HCT116 (cell line): ENCODE measurements around the gene DEFB128. TPM values are rescaled to one million over a fixed set of nuclear protein-coding genes. Genes with fewer than 3 reads are reported as not detected.

ENCODE experiments used
- ATAC-seq: fragments of 200-7000 bp; cut with Tn5 transposase; 2 replicates; pipeline ENCODE4 v1.9.1; 2020; ENCODE audit warnings: mild to moderate bottlenecking, moderate library complexity
- BruUV-seq: library from RNA; stranded (reverse); fragments of 400-500 nt; replicated peaks from 2 replicates; lab custom pipeline; 2021; lab: Mats Ljungman, UMichigan
- CTCF ChIA-PET: fragments of 300-600 bp; sonication (Branson Sonifier 250); formaldehyde crosslinking; loops from one replicate; lab custom pipeline; 2021; ENCODE audit warnings: antibody characterized with exemption; lab: Charles Lee
- POLR2A ChIA-PET: fragments of 300-600, 350-600 bp; sonication (Branson Sonifier 250); formaldehyde crosslinking; loops from one replicate; lab custom pipeline; 2021; ENCODE audit warnings: antibody characterized with exemption; lab: Charles Lee
- RAD21 ChIA-PET, 2 experiments: fragments of 300-600 bp; sonication (Branson Sonifier 250); formaldehyde crosslinking; loops; one replicate each; lab custom pipeline; 2023; ENCODE audit warnings: low total read pairs in 2 of 2; ENCODE audit not compliant: uncharacterized antibody in 2 of 2, unreplicated experiment in 2 of 2, low non-redundant PET in 1 of 2; lab: Charles Lee
- DNase-seq: peaks from one replicate; pipeline ENCODE4 v3.0.0-alpha.2; 2010; ENCODE audit warnings: low read depth, low spot score
- H2AFZ ChIP-seq: fragments of 200-600 bp; shearing (Covaris generic), sonication (generic); 2 replicates; pipeline ENCODE4 v1.6.1; 2017; ENCODE audit warnings: low read depth, mixed run types, mixed read lengths, antibody characterized with exemption, low read length; ENCODE audit not compliant: poor library complexity, severe bottlenecking
- H3K27ac ChIP-seq: 2 replicates; pipeline ENCODE4 v1.5.1; 2012; ENCODE audit warnings: low read depth, low read length
- H3K27me3 ChIP-seq: fragments of 200-600 bp; sonication (generic); 2 replicates; pipeline ENCODE4 v1.6.1; 2016; ENCODE audit warnings: mixed run types, low read length, mixed read lengths; ENCODE audit not compliant: insufficient read depth
- H3K36me3 ChIP-seq, 2 experiments: fragments of 200-500 bp in 1 of 2; fragments of 200-600 bp in 1 of 2; sonication (Bioruptor generic) in 1 of 2; sonication (generic) in 1 of 2; 2 replicates each; pipeline versions ENCODE4 v1.5.1 to v1.6.1; 2014 to 2016; ENCODE audit warnings: low read length in 2 of 2, inconsistent platforms in 1 of 2, mixed read lengths in 1 of 2, mixed run types in 1 of 2; ENCODE audit not compliant: insufficient read depth in 2 of 2, control insufficient read depth in 1 of 2
- H3K4me1 ChIP-seq, 2 experiments: fragments of 200-600 bp in 1 of 2; sonication (generic) in 1 of 2; 2 replicates each; pipeline versions ENCODE4 v1.5.1 to v1.6.1; 2012 to 2017; ENCODE audit warnings: low read length in 2 of 2, inconsistent platforms in 1 of 2, mild to moderate bottlenecking in 1 of 2, mixed read lengths in 1 of 2, mixed run types in 1 of 2, moderate library complexity in 1 of 2; ENCODE audit not compliant: insufficient read depth in 2 of 2, control insufficient read depth in 1 of 2
- H3K4me2 ChIP-seq: fragments of 200-600 bp; sonication (generic); 2 replicates; pipeline ENCODE4 v1.6.1; 2017; ENCODE audit warnings: mixed run types, low read length, mixed read lengths
- H3K4me3 ChIP-seq, 2 experiments: fragments of 200-600 bp in 1 of 2; sonication (generic) in 1 of 2; replicated peaks in 1 of 2; 2 replicates each; pipeline ENCODE4 v1.5.1; 2011 to 2016; ENCODE audit warnings: low read length in 2 of 2, control low read depth in 1 of 2, low read depth in 1 of 2, mild to moderate bottlenecking in 1 of 2, mixed read lengths in 1 of 2, mixed run types in 1 of 2
- H3K79me2 ChIP-seq: fragments of 200-600 bp; sonication (generic); 2 replicates; pipeline ENCODE4 v1.6.1; 2017; ENCODE audit warnings: mild to moderate bottlenecking, mixed run types, low read length, moderate library complexity, mixed read lengths; ENCODE audit not compliant: insufficient read depth
- H3K9ac ChIP-seq: fragments of 200-600 bp; sonication (generic); 2 replicates; pipeline ENCODE4 v1.6.1; 2016; ENCODE audit warnings: low read length, mixed read lengths
- H3K9me2 ChIP-seq: fragments of 200-600 bp; sonication (generic), shearing (Covaris generic); 2 replicates; pipeline ENCODE4 v1.6.1; 2017; ENCODE audit warnings: mixed run types, mild to moderate bottlenecking, moderate library complexity; ENCODE audit not compliant: insufficient read depth
- H3K9me3 ChIP-seq, 2 experiments: fragments of 200-500 bp in 1 of 2; fragments of 200-600 bp in 1 of 2; sonication (Bioruptor generic) in 1 of 2; sonication (generic) in 1 of 2; 2 replicates each; pipeline ENCODE4 v1.6.1; 2014 to 2017; ENCODE audit warnings: low read length in 2 of 2, mixed read lengths in 2 of 2, inconsistent platforms in 1 of 2, low read depth in 1 of 2, mild to moderate bottlenecking in 1 of 2, mixed run types in 1 of 2, moderate library complexity in 1 of 2; ENCODE audit not compliant: control insufficient read depth in 1 of 2, insufficient read depth in 1 of 2
- H4K20me1 ChIP-seq: fragments of 200-600 bp; sonication (generic), shearing (Covaris generic); 2 replicates; pipeline ENCODE4 v1.6.1; 2017; ENCODE audit warnings: mixed run types, mild to moderate bottlenecking, moderate library complexity; ENCODE audit not compliant: insufficient read depth
- ATF3 ChIP-seq: IDR thresholded peaks from 2 replicates; pipeline ENCODE4 v1.6.1; 2012
- CBX3 ChIP-seq: IDR thresholded peaks from 2 replicates; pipeline ENCODE4 v1.6.1; 2012; ENCODE audit warnings: low read depth
- CEBPB ChIP-seq: IDR thresholded peaks from 2 replicates; pipeline ENCODE4 v1.6.1; 2012; ENCODE audit warnings: low read depth
- CTCF ChIP-seq, 3 experiments: fragments of 200-600 bp in 1 of 3; sonication (generic) in 1 of 3; IDR thresholded peaks in 2 of 3; conservative IDR thresholded peaks in 1 of 3; 2 replicates each; pipeline ENCODE4 v1.5.1; 2012 to 2017; ENCODE audit warnings: low read depth in 2 of 3, low read length in 2 of 3, antibody characterized with exemption in 1 of 3, borderline replicate concordance in 1 of 3, control low read depth in 1 of 3, mild to moderate bottlenecking in 1 of 3, mixed read lengths in 1 of 3, mixed run types in 1 of 3, moderate library complexity in 1 of 3; ENCODE audit not compliant: insufficient read depth in 1 of 3
- EGR1 ChIP-seq: IDR thresholded peaks from 2 replicates; pipeline ENCODE4 v1.6.1; 2012; ENCODE audit warnings: low read depth
- ELF1 ChIP-seq: IDR thresholded peaks from 2 replicates; pipeline ENCODE4 v1.6.1; 2012; ENCODE audit warnings: low read depth, borderline replicate concordance
- EZH2 ChIP-seq: fragments of 200-600 bp; sonication (generic); IDR thresholded peaks from 2 replicates; pipeline ENCODE4 v1.6.1; 2017; ENCODE audit warnings: antibody characterized with exemption, mixed run types
- EZH2phosphoT487 ChIP-seq: fragments of 200-600 bp; IDR thresholded peaks from 2 replicates; pipeline ENCODE4 v1.6.1; 2018; ENCODE audit warnings: antibody characterized with exemption, borderline replicate concordance
- JUND ChIP-seq: IDR thresholded peaks from 2 replicates; pipeline ENCODE4 v1.6.1; 2012
- MAX ChIP-seq: IDR thresholded peaks from 2 replicates; pipeline ENCODE4 v1.6.1; 2012
- POLR2A ChIP-seq: IDR thresholded peaks from 2 replicates; pipeline ENCODE4 v1.7.0; 2011; ENCODE audit warnings: borderline replicate concordance; ENCODE audit not compliant: insufficient read depth, insufficient read length; ENCODE audit errors: extremely low read depth
- REST ChIP-seq: IDR thresholded peaks from 2 replicates; pipeline ENCODE4 v1.6.1; 2012; ENCODE audit warnings: low read depth
- SIN3A ChIP-seq: IDR thresholded peaks from 2 replicates; pipeline ENCODE4 v1.6.1; 2012; ENCODE audit warnings: low read depth
- SP1 ChIP-seq: IDR thresholded peaks from 2 replicates; pipeline ENCODE4 v1.6.1; 2012; ENCODE audit warnings: low read depth
- SRF ChIP-seq: IDR thresholded peaks from 2 replicates; pipeline ENCODE4 v1.6.1; 2012; ENCODE audit warnings: low read depth
- TCF7L2 ChIP-seq: IDR thresholded peaks from 2 replicates; pipeline ENCODE4 v1.7.0; 2011; ENCODE audit warnings: borderline replicate concordance, inconsistent platforms; ENCODE audit not compliant: insufficient read depth, insufficient read length; ENCODE audit errors: extremely low read depth
- ZBTB33 ChIP-seq: IDR thresholded peaks from 2 replicates; pipeline ENCODE4 v1.6.1; 2011; ENCODE audit warnings: mild to moderate bottlenecking, low read length, moderate library complexity; ENCODE audit not compliant: insufficient replicate concordance; ENCODE audit errors: extremely low read depth
- ZFX ChIP-seq: fragments of 450-650 bp; IDR thresholded peaks from 2 replicates; pipeline ENCODE4 v1.6.1; 2017
- intact Hi-C: fragments of 100-400 bp; cut with micrococcal nuclease; formaldehyde crosslinking; loops from 2 replicates; pipeline ENCODE4 v1.10.0; 2022
- total RNA-seq: library from RNA; stranded (reverse); gene quantifications from one replicate; pipeline ENCODE4 v1.2.1, GENCODE V29; 2021; ENCODE audit not compliant: unreplicated experiment

DEFB128 gene
- total RNA-seq, 1 experiment from 2014 or later, result not detected

- TF ChIP-seq EZH2phosphoT487 (no peak), REST (no peak), CBX3 (no peak), TCF7L2 (no peak), SIN3A (no peak), ZFX (no peak), CEBPB (no peak), POLR2A (no peak), ZBTB33 (no peak), ATF3 (no peak), JUND (no peak), MAX (no peak), EZH2 (no peak), SRF (no peak), SP1 (no peak), ELF1 (no peak), CTCF (IDR thresholded peaks at IDR 0.05 in 2 of 3, conservative IDR thresholded peaks at IDR 0.05 in 1 of 3; ENCODE audit: borderline replicate concordance in 1 of 3, insufficient read depth in 1 of 3, low read depth in 2 of 3, low read length in 2 of 3) (no peak), EGR1 (no peak)
- Histone ChIP-seq H3K4me2 (no peak overlapping the region), H3K36me3 (no peaks in the 10 kb centered on the region), H4K20me1 (no peaks in the 10 kb centered on the region), H3K4me1 (no peaks in the 10 kb centered on the region), H3K9me3 (no peaks in the 10 kb centered on the region), H2AFZ (no peak overlapping the region), H3K79me2 (no peaks in the 10 kb centered on the region), H3K27me3 (0 out of 2 replicates have a peak, but pooled peaks cover 3% of the 10 kb centered on the region), H3K27ac (no peak overlapping the region), H3K9me2 (no peaks in the 10 kb centered on the region), H3K9ac (no peak overlapping the region), H3K4me3 (no peak overlapping the region)
- ChIA-PET RAD21 (no interaction called here), POLR2A (no interaction called here), CTCF (no interaction called here)
- DNase-seq, result no peak
- no TSS peak for BruUV-seq
- ATAC-seq, result no peak
- intact Hi-C loops, result no loop called here
These were observed 20.6 kb downstream of the DEFB128 start for GRCh38 chr20:168876-169275.
